GM12891 (cell line): ENCODE results near the gene FBXO8.
"Not testable (repeated sequence)": the region's sequence is repeated elsewhere in the genome, so short reads cannot be mapped to it uniquely, and the experiment has no call there.

Experiments used
- DNase-seq: peaks from one replicate; pipeline ENCODE4 v3.0.0; 2011; ENCODE audit warnings: low spot score; ENCODE audit not compliant: insufficient read length
- FAIRE-seq: peaks from 2 replicates; lab custom pipeline; 2011; peaks lifted over from hg19 to GRCh38; lab: Jason Lieb, UNC
- PAX5 ChIP-seq: IDR thresholded peaks from 2 replicates; pipeline ENCODE4 v1.6.1; 2011; ENCODE audit warnings: low read length, moderate library complexity, mild to moderate bottlenecking; ENCODE audit not compliant: insufficient read depth, severe bottlenecking
- POLR2A ChIP-seq: IDR thresholded peaks from 2 replicates; pipeline ENCODE4 v1.6.1; 2011; ENCODE audit warnings: low read depth, low read length, control low read depth
- POLR2AphosphoS5 ChIP-seq: IDR thresholded peaks from 2 replicates; pipeline ENCODE4 v1.6.1; 2011; ENCODE audit warnings: low read depth, low read length, control low read depth
- POU2F2 ChIP-seq: IDR thresholded peaks from 2 replicates; pipeline ENCODE4 v1.6.1; 2011; ENCODE audit warnings: low read depth, mild to moderate bottlenecking, control low read depth, low read length, moderate library complexity
- SPI1 ChIP-seq: IDR thresholded peaks from 2 replicates; pipeline ENCODE4 v1.6.1; 2011; ENCODE audit warnings: low read depth, low read length, control low read depth
- TAF1 ChIP-seq: IDR thresholded peaks from 2 replicates; pipeline ENCODE4 v1.6.1; 2011; ENCODE audit warnings: low read depth, low read length, control low read depth

The FBXO8 gene

DNA sequence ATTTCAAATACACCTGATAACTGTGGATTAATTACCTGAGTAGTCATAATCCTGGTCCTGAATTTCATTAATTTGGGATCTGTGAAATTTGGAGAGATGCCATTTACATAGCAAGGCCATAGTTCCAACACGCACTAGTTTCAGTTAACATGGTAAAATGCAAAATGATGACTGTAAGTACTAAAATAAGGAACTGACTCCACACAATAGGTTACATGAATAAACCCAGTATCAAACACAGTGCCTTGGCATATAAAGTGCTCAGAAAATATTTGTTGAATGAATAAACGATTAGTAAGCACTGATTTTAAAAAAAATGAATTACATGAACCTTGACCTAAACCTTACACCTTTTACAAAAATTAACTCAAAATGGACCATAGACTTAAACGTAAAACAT is 9.0 kb downstream of the FBXO8 start:
- FAIRE-seq: no peak
- TF ChIP-seq SPI1 (peak; percentile 31; the same call in 1 of the 2 replicates), TAF1 (no peak), POU2F2 (no peak), POLR2AphosphoS5 (no peak), POLR2A (no peak)
- no peak for DNase-seq

DNA sequence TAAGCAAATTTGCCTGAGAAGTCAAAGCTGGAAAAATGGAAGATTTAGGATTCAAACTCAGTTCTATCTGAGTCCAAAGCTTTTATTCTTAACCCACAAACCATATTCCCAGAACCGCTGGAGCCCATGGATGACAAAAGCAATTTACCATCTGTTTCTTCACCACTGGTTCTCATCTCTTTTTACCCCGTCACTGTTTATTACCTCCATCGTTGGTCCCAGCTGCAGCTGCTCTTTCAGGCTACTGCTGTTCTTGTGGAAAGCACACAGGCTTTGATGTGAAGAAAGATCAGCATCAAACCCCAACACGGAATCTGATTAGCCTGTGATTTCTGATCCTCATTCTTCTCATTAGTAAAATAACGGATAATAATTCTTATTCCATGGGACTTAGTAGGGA is 9.5 kb downstream of the FBXO8 start:
- FAIRE-seq (no peak), DNase-seq (no peak)
- TF ChIP-seq TAF1: no peak
- no peak for TF ChIP-seq POU2F2
- TF ChIP-seq POLR2A: no peak
- no peak for TF ChIP-seq POLR2AphosphoS5
- no peak for TF ChIP-seq PAX5
- TF ChIP-seq SPI1: no peak

- TF ChIP-seq POLR2AphosphoS5 (no peak), POU2F2 (no peak), PAX5 (no peak), TAF1 (no peak), SPI1 (peak; percentile 74), POLR2A (no peak)
- DNase-seq (no peak), FAIRE-seq (no peak)
Observed at GRCh38 chr4:174266416-174266815, 17.1 kb downstream of the FBXO8 start.

- no peak for DNase-seq
- no peak for TF ChIP-seq POLR2AphosphoS5
Observed at GRCh38 chr4:174265916-174266315, 17.6 kb downstream of the FBXO8 start.

DNA sequence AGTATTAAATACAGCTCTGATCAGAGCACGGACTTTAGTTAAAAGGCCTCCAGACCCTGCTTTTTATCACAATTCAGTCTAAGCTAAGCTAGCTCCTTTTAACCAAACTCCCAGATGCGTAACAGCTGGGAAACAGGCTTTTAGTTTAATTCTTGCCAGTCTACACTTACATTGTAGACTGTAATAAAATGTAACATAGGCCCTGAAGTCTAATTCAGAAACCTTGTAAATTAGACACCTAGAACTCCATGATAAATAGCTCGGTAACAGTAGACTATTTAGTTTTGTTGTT is 20.1 kb downstream of the FBXO8 start:
- FAIRE-seq (no peak), DNase-seq (no peak)
- TF ChIP-seq TAF1 (no peak), PAX5 (no peak), POLR2AphosphoS5 (no peak), SPI1 (no peak), POU2F2 (no peak), POLR2A (no peak)

More at GRCh38 chr4:174265916-174266315, 17.6 kb downstream of the FBXO8 start:
- no peak for FAIRE-seq

DNA sequence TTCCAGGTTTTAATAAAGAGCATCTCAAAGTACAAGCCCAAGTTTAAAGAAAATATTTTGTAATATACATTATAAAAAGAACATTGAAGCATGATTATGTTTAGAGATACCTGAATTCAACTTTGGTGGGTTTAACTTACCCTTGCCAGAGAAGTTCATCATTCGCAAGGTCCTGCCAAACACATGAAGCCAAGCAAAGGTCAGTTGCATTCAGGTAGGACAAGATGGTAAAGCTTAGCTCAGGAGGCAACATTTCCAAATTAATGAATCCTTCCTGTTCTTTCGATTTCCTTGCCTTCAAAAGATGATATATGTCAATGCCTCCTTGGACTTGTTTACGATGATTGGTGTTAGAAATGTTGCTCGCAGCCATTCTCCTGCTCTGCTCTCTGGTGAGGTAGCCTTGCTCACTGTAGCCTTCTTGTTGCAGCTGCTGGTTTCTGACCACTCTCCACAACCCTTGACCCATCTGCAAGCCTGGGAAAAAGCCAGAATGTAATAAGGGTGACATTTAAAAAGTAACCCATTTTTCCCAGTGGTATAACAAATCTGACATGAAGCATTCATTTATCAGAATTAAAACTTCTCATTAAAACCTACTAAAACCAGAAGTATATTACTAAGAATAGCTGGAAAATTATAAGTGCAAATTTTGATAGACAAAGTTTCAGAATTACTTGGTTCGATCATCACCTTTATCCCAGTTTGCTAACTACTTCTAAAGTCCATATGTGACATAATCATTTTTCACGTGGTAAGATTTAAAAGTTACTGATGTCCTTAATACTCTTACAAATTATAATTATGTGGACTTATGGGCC is 20.6 kb downstream of the FBXO8 start:
- no peak for TF ChIP-seq POLR2A
- TF ChIP-seq PAX5: no peak
- TF ChIP-seq POLR2AphosphoS5: no peak
- no peak for TF ChIP-seq SPI1
- no peak for TF ChIP-seq TAF1
- TF ChIP-seq POU2F2: no peak
- DNase-seq: no peak
- no peak for FAIRE-seq

GRCh38 chr4:174261432-174261831 is 22.0 kb downstream of the FBXO8 start:
- not testable (repeated sequence) for DNase-seq, FAIRE-seq

DNA sequence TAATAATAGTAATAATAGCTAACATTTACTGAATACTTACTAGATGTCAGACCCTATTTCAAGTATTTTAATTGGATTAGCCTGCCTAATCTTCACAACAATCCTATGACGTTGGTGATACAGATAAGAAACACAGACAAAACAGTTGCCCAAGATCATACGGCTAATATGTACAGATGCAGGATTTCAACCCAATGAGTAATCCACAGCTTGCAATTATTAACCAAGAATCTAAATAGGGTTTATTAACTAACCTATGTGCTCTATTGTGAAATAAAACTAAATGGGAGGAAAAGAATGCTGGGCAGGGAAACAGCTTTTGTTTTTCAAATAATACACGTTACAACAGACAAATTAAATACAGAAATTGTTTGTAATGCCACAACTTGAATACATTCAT is 23.4 kb downstream of the FBXO8 start:
- no peak for TF ChIP-seq SPI1
- TF ChIP-seq TAF1: no peak
- TF ChIP-seq POLR2A: no peak
- TF ChIP-seq POU2F2: no peak
- DNase-seq: no peak
- no peak for FAIRE-seq

DNA sequence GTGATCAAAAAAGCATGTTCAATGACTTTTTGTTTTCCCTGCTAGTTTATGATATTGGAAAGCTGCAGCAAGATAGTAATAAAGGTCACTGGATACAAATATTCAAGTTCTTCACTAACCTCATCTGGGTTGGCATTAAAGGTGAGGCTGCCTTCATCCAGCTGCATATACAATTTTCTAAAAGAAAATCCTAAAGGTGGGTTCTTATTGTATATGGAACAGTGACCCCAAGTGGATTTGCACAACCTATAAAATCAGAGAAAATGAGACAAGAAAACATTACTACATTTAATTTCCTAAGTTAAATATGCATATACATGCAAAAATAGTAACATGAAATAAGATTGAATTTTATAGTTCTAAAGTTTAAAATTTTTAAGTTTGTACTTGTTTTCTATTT is 23.9 kb downstream of the FBXO8 start:
- DNase-seq (no peak), FAIRE-seq (no peak)
- no peak for TF ChIP-seq POU2F2
- no peak for TF ChIP-seq POLR2A
- TF ChIP-seq PAX5: no peak
- TF ChIP-seq POLR2AphosphoS5: no peak
- TF ChIP-seq TAF1: no peak
- TF ChIP-seq SPI1: no peak

DNA sequence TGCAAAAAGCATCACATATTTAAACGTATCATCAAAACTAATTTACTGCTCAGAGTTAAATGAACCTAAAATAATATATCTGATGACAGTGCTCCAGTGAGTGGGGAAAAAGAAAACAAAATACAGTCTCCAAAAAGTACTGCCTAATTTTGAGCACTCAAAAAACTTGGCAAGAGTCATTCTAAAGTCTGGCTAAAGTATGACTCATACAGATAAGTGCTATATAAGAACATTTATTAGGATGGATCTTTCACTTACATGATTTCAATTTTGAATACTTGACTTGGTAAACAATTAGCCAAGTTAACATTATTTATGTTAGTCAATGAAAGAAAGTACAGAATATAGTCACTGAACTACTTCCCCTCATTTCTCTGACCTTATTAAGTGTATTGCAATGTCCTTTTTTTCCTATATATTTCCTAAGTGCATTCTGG is 27.2 kb downstream of the FBXO8 start:
- DNase-seq (no peak), FAIRE-seq (no peak)
- TF ChIP-seq PAX5 (no peak), TAF1 (no peak), POLR2A (no peak), SPI1 (no peak), POLR2AphosphoS5 (no peak), POU2F2 (no peak)
